K562 (cell line): ENCODE measurements around the gene YARS1. TPM values are rescaled to one million over a fixed set of nuclear protein-coding genes. Genes with fewer than 3 reads are reported as not detected.

Experiments used
- BRD4 ChIP-seq: fragments of 200-600 bp; sonication (generic); IDR thresholded peaks from 2 replicates; pipeline ENCODE4 v1.6.1; 2017; ENCODE audit warnings: inconsistent platforms
- CHD7 ChIP-seq: fragments of 200-600 bp; sonication (generic); IDR thresholded peaks from one replicate; pipeline ENCODE4 v1.6.1; 2012; ENCODE audit warnings: mild to moderate bottlenecking, low read depth, low read length, inconsistent platforms
- CTCFL ChIP-seq: IDR thresholded peaks from 2 replicates; pipeline ENCODE4 v1.6.1; 2011; ENCODE audit warnings: borderline replicate concordance, low read depth, mild to moderate bottlenecking, moderate library complexity, low read length; ENCODE audit not compliant: insufficient read depth, poor library complexity, severe bottlenecking
- ETS2 ChIP-seq: IDR thresholded peaks from 2 replicates; pipeline ENCODE4 v1.6.1; 2016; ENCODE audit warnings: borderline replicate concordance, missing genetic modification characterization, mild to moderate bottlenecking, moderate library complexity, missing compliant biosample characterization; ENCODE audit not compliant: poor library complexity, severe bottlenecking
- ETV1 ChIP-seq: fragments of 450-650 bp; conservative IDR thresholded peaks from 2 replicates; pipeline ENCODE4 v1.6.1; 2016; ENCODE audit warnings: missing genetic modification characterization, control low read depth, low read depth, missing compliant biosample characterization
- KLF1 ChIP-seq: fragments of 450-650 bp; IDR thresholded peaks from 2 replicates; pipeline ENCODE4 v1.6.1; 2016; ENCODE audit warnings: missing genetic modification characterization, missing compliant biosample characterization
- MAFG ChIP-seq: fragments of 450-650 bp; conservative IDR thresholded peaks from 2 replicates; pipeline ENCODE4 v1.6.1; 2016; ENCODE audit warnings: missing genetic modification characterization, missing compliant biosample characterization
- RNF2 ChIP-seq: sonication (generic); IDR thresholded peaks from 2 replicates; pipeline ENCODE4 v1.6.1; 2016
- RNF219 ChIP-seq: fragments of 250-450 bp; sonication (Bioruptor Pico); IDR thresholded peaks from 2 replicates; pipeline ENCODE4 v1.5.0; 2022; ENCODE audit warnings: mild to moderate bottlenecking
- SMARCE1 ChIP-seq: fragments of 450-650 bp; IDR thresholded peaks from 2 replicates; pipeline ENCODE4 v1.7.1; 2016; ENCODE audit warnings: mild to moderate bottlenecking
- THRB ChIP-seq: fragments of 450-650 bp; formaldehyde crosslinking; conservative IDR thresholded peaks from 2 replicates; pipeline ENCODE4 v1.4.0; 2022; ENCODE audit warnings: mild to moderate bottlenecking, missing genetic modification characterization
- polyA plus RNA-seq, 8 experiments: library from polyadenylated mRNA; depleted of rRNA in 4 of 8; stranded (reverse) in 5 of 8; unstranded in 3 of 8; fragments of >200 nt; fragmentation: Nextera tagmentation in 2 of 8; fragmentation: Illumina TruSeq in 1 of 8; extraction: Ambion mirVana in 2 of 8; extraction: Trizol in 1 of 8; gene quantifications; 2 replicates each; pipeline versions ENCODE4 v1.2.1 to v1.2.3, GENCODE V29; 2011 to 2014; ENCODE audit warnings: inconsistent platforms in 1 of 8, missing spikeins in 1 of 8
- total RNA-seq, 7 experiments: library from RNA; depleted of rRNA in 6 of 7; stranded (reverse); fragments of >200 nt in 6 of 7; fragmentation: Illumina TruSeq in 2 of 7; extraction: Trizol in 2 of 7; gene quantifications; 2 replicates each; pipeline versions ENCODE4 v1.2.1 to v1.2.3, GENCODE V29; 2011 to 2021; ENCODE audit warnings: low replicate concordance in 1 of 7

YARS1 gene
- total and polyA plus RNA-seq, 9 of the 15 experiments (the other 6 are each of a cell fraction or from before 2014, with no cell fraction given): 66.2 to 336 (median 201) TPM

GRCh38 chr1:32755810-32756159, 61.4 kb downstream of the YARS1 start (continued):
- TF ChIP-seq CHD7 (no peak), BRD4 (no peak), THRB (CRISPR knock-in tag) (no peak), KLF1 (tag) (no peak), ETV1 (tag) (no peak), MAFG (tag) (no peak), ETS2 (tag) (no peak), CTCFL (no peak), SMARCE1 (0 out of 2 replicates have a peak, but pooled peaks have one; percentile 37), RNF219 (no peak), RNF2 (peak; percentile 58; the same call in 1 of the 2 replicates)
